ENCODE results near the gene ZBTB39.

Gene ZBTB39

DNA sequence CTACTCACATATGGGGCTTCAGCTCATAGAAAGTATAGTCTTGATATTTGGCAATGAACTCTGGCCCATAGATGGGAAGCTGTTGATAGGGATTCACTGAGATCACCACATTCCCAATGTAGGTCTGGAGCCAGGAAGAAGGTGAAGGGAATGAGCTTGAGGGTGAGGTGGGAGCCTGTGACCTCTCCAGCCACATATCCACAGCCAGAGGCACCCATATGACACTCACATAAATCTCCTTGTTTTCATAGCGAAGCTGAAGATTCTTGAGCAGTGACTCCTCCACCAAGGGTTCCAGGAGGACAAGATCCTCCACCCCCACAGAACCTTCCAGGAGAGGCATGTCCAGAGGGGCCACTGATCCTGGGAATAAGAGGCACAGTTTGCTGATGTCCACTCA, 41.6 kb upstream of the ZBTB39 start:
- no peak overlapping the region for H3K4me3 ChIP-seq (ENCODE audit: low read length)
- DNase-seq (ENCODE audit: low read depth), result no peak
- no peak for TF ChIP-seq CTCF (conservative IDR thresholded peaks at IDR 0.05; ENCODE audit: low read depth, low read length)

- DNase-seq (ENCODE audit: low read depth), result no peak
- no peak for TF ChIP-seq CTCF (conservative IDR thresholded peaks at IDR 0.05; ENCODE audit: low read depth, low read length)
- H3K4me3 ChIP-seq (ENCODE audit: low read length), result no peak overlapping the region
Observed at GRCh38 chr12:57046947-57047890, 40.9 kb upstream of the ZBTB39 start.

DNA sequence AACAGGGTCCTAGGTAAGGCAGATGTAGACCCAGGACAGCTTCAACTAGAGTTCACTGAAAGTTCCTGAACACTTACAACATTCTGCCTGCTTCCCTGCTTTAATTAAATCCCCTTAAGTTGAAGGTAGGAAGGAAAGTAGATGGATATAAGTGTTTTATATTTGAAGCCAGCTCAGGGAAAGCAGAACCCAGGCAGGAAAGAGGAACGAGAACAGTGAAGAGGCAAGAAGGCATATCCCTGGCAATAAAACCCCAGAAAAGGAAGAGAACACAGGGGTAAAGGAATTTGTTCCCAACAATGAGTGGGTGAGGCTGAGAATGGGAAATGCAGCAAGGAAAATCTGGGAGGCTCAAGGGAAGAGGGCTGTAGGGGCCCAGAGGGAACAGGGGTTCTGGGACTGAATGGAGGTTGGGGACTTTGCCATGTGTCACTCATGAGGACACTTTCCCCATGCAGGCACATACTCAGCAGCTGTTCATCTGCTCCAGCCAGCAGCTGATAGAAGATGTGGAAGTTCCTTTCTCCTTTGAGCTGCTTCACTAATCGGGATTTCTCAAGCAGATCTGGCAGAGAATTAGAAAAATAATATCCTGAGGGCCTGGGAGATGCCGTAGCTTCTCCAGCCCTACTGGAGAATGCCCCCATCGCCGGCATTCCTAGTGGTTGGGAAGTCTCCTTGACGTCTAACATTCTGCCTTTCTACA, 39.9 kb upstream of the ZBTB39 start:
- no peak for TF ChIP-seq CTCF (conservative IDR thresholded peaks at IDR 0.05; ENCODE audit: low read depth, low read length)
- DNase-seq (ENCODE audit: low read depth), result no peak
- H3K4me3 ChIP-seq (ENCODE audit: low read length), result no peak overlapping the region

GRCh38 chr12:57044889-57045288, 38.5 kb upstream of the ZBTB39 start:
- TF ChIP-seq CTCF (conservative IDR thresholded peaks at IDR 0.05; ENCODE audit: low read depth, low read length), result no peak
- no peak for DNase-seq (ENCODE audit: low read depth)
- H3K4me3 ChIP-seq (ENCODE audit: low read length), result no peak overlapping the region

DNA sequence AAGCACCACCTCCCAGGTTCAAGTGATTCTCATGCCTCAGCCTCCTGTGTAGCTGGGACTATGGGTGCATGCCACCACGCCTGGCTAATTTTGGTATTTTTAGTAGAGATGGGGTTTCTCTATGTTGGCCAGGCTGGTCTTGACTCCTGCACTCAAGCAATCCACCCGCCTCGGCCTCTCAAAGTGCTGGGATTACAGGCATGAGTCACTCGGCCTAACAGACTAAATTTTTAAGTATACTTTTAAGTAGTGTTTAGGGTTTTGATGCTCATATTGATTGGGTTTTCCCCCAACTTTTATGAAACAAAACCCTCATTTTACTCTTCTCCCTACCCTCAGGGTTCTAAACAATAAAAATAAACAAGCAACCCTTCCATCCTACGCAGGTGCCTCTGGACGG, 38.1 kb upstream of the ZBTB39 start:
- no peak overlapping the region for H3K4me3 ChIP-seq (ENCODE audit: low read length)
- no peak for DNase-seq (ENCODE audit: low read depth)
- TF ChIP-seq CTCF (conservative IDR thresholded peaks at IDR 0.05; ENCODE audit: low read depth, low read length), result no peak

- DNase-seq (ENCODE audit: low read depth), result no peak
- no peak for TF ChIP-seq CTCF (conservative IDR thresholded peaks at IDR 0.05; ENCODE audit: low read depth, low read length)
- H3K4me3 ChIP-seq (ENCODE audit: low read length), result no peak overlapping the region
Observed at GRCh38 chr12:57042695-57043094, 36.3 kb upstream of the ZBTB39 start.

Data from retinal pigment epithelial cell (primary cell).